HG03565 (cell line): Measurements from ENCODE around the gene EGLN3.

Experiments
- ATAC-seq: cut with Tn5 transposase; IDR thresholded peaks from one replicate; pipeline ENCODE4 v1.9.1; 2021; ENCODE audit warnings: mild to moderate bottlenecking, moderate library complexity; ENCODE audit not compliant: unreplicated experiment

EGLN3 gene

GRCh38 chr14:33876274-33876673 is 74.6 kb downstream of the EGLN3 start:
- no peak for ATAC-seq
